Tibial nerve (tissue), 4 donors: ENCODE results near the gene CAPN7. TPM values are rescaled to one million over a fixed set of nuclear protein-coding genes. Genes with fewer than 3 reads are reported as not detected.

Experiments
- DNase-seq, 2 donors: peaks; one replicate each; pipeline ENCODE4 v3.0.0-alpha.2; 2019; ENCODE audit warnings: low spot score in 2 of 2
- H3K27ac ChIP-seq, 4 donors: fragments of 200-600 bp; sonication (generic) in 3 of 4; one replicate each; pipeline ENCODE4 v1.5.1; 2017 to 2019; ENCODE audit warnings: mild to moderate bottlenecking in 1 of 4
- H3K27me3 ChIP-seq, 2 donors: fragments of 200-600 bp; sonication (generic) in 1 of 2; one replicate each; pipeline versions ENCODE4 v1.5.1 to v1.6.0; 2017 to 2019
- H3K36me3 ChIP-seq, 3 donors: fragments of 200-600 bp; sonication (generic); one replicate each; pipeline ENCODE4 v1.5.1; 2018 to 2019
- H3K4me1 ChIP-seq, 4 donors: fragments of 200-600 bp; sonication (generic) in 3 of 4; one replicate each; pipeline ENCODE4 v1.5.1; 2017 to 2019
- H3K4me3 ChIP-seq, 4 donors: fragments of 200-600 bp; sonication (generic) in 3 of 4; one replicate each; pipeline ENCODE4 v1.5.1; 2017 to 2019; ENCODE audit warnings: mild to moderate bottlenecking in 1 of 4, moderate library complexity in 1 of 4
- H3K9me3 ChIP-seq, 4 donors: fragments of 200-600 bp; sonication (generic) in 3 of 4; one replicate each; pipeline ENCODE4 v1.5.1; 2017 to 2019
- CTCF ChIP-seq, 5 experiments: fragments of 200-600 bp in 3 of 5; fragments of 450-650 bp in 2 of 5; sonication (generic) in 3 of 5; IDR thresholded peaks; one replicate each; pipeline ENCODE4 v1.5.1; 2016 to 2019; ENCODE audit warnings: antibody characterized with exemption in 5 of 5, mild to moderate bottlenecking in 3 of 5, moderate library complexity in 2 of 5
- EP300 ChIP-seq, 2 donors: sonication (generic); formaldehyde crosslinking; IDR thresholded peaks; one replicate each; pipeline ENCODE4 v1.6.1; 2017; ENCODE audit warnings: antibody characterized with exemption in 2 of 2, mild to moderate bottlenecking in 1 of 2
- POLR2A ChIP-seq, 2 donors: fragments of 450-650 bp; IDR thresholded peaks; one replicate each; pipeline ENCODE4 v1.6.1; 2017; ENCODE audit warnings: antibody characterized with exemption in 2 of 2, mild to moderate bottlenecking in 2 of 2, moderate library complexity in 2 of 2
- WGBS, 2 donors: methylation state at CpG; one replicate each; pipeline ENCODE4 v1.1.5; 2018; 5-methylcytosine and 5-hydroxymethylcytosine counted together
- total RNA-seq, 4 donors: library from RNA; depleted of rRNA; stranded (reverse); fragments of >200 nt; gene quantifications; one replicate each; pipeline ENCODE4 v1.1.0, GENCODE V29; 2016

The CAPN7 gene
- total RNA-seq, 4 donors from 2014 or later = 57.9 to 82.0 (median 74.2) TPM

- TF ChIP-seq POLR2A (IDR thresholded peaks at IDR 0.05) (no peak), CTCF (IDR thresholded peaks at IDR 0.05) (no peak), EP300 (IDR thresholded peaks at IDR 0.05) (peak; percentile 49 to 70)
- peaks cover 0 to 69% (median 34%) of the 10 kb centered on the region in 4 donors for H3K4me1 ChIP-seq
- WGBS, 2 donors = 50 to 56% methylated on average over 14 of the region's 14 CpGs
- no peaks in the 10 kb centered on the region for H3K27me3 ChIP-seq
- H3K36me3 ChIP-seq = peaks cover 0 to 4% (median 0%) of the 10 kb centered on the region in 3 donors
- no peaks in the 10 kb centered on the region for H3K9me3 ChIP-seq
- no peak for DNase-seq
- no peak overlapping the region for H3K4me3 ChIP-seq
- peak overlapping the region; percentile 12 to 91 (median 68) for H3K27ac ChIP-seq
These were observed 65.8 kb downstream of the CAPN7 start for GRCh38 chr3:15271785-15272381.

GRCh38 chr3:15272426-15273196 lies 66.6 kb downstream of the CAPN7 start:
- TF ChIP-seq CTCF (IDR thresholded peaks at IDR 0.05) = no peak
- TF ChIP-seq EP300 (IDR thresholded peaks at IDR 0.05) = no peak
- TF ChIP-seq POLR2A (IDR thresholded peaks at IDR 0.05) = no peak
- peak overlapping the region; percentile 12 to 91 (median 68) for H3K27ac ChIP-seq
- peaks cover 0 to 66% (median 34%) of the 10 kb centered on the region in 4 donors for H3K4me1 ChIP-seq
- WGBS, 2 donors = 62 to 73% methylated on average over 7 of the region's 7 CpGs
- no peaks in the 10 kb centered on the region for H3K9me3 ChIP-seq
- no peak for DNase-seq
- peaks cover 0 to 4% (median 0%) of the 10 kb centered on the region in 3 donors for H3K36me3 ChIP-seq
- H3K27me3 ChIP-seq = no peaks in the 10 kb centered on the region
- H3K4me3 ChIP-seq = no peak overlapping the region

- Histone ChIP-seq H3K27me3 (no peaks in the 10 kb centered on the region), H3K4me3 (no peak overlapping the region), H3K4me1 (peaks cover 0 to 64% (median 33%) of the 10 kb centered on the region in 4 donors), H3K27ac (peak overlapping the region in 3 of 4 donors; percentile 62 to 91 (median 73)), H3K9me3 (no peaks in the 10 kb centered on the region), H3K36me3 (peaks cover 0 to 4% (median 0%) of the 10 kb centered on the region in 3 donors)
- no peak for DNase-seq
- no peak for TF ChIP-seq POLR2A (IDR thresholded peaks at IDR 0.05)
- TF ChIP-seq EP300 (IDR thresholded peaks at IDR 0.05) = peak in 1 of 2 donors; percentile 12
- 72 to 75% methylated on average over 5 of the region's 5 CpGs for whole genome bisulfite sequencing, 2 donors
These were observed 67.2 kb downstream of the CAPN7 start for GRCh38 chr3:15273227-15273626.

- no peak for TF ChIP-seq CTCF (IDR thresholded peaks at IDR 0.05)
- no peak for TF ChIP-seq EP300 (IDR thresholded peaks at IDR 0.05)
- no peak for TF ChIP-seq POLR2A (IDR thresholded peaks at IDR 0.05)
- WGBS, 2 donors = 68 to 74% methylated on average over 11 of the region's 11 CpGs
- Histone ChIP-seq H3K4me1 (peaks cover 0 to 70% (median 22%) of the 10 kb centered on the region in 4 donors), H3K27ac (peak overlapping the region in 2 of 4 donors; percentile 70 to 72), H3K9me3 (no peaks in the 10 kb centered on the region), H3K4me3 (no peak overlapping the region), H3K27me3 (no peaks in the 10 kb centered on the region), H3K36me3 (no peaks in the 10 kb centered on the region)
- no peak for DNase-seq
These were observed 70.1 kb downstream of the CAPN7 start for GRCh38 chr3:15276028-15276724.

GRCh38 chr3:15277861-15278500 lies 71.9 kb downstream of the CAPN7 start:
- Histone ChIP-seq H3K27ac (peak overlapping the region in 2 of 4 donors; percentile 72 to 77), H3K9me3 (no peaks in the 10 kb centered on the region), H3K27me3 (no peaks in the 10 kb centered on the region), H3K4me1 (peaks cover 0 to 70% (median 24%) of the 10 kb centered on the region in 4 donors), H3K4me3 (no peak overlapping the region), H3K36me3 (no peaks in the 10 kb centered on the region)
- no peak for DNase-seq
- TF ChIP-seq POLR2A (IDR thresholded peaks at IDR 0.05) (no peak), EP300 (IDR thresholded peaks at IDR 0.05) (no peak), CTCF (IDR thresholded peaks at IDR 0.05) (no peak)
- WGBS, 2 donors = 60 to 65% methylated on average over 13 of the region's 13 CpGs
